AG10803 (cell line): Measurements from ENCODE around the gene RAD18.

Experiments used
- DNase-seq: peaks from one replicate; pipeline ENCODE4 v3.0.0; 2010; ENCODE audit warnings: low read depth
- H3K4me3 ChIP-seq: 2 replicates; pipeline ENCODE4 v1.5.1; 2011; ENCODE audit warnings: mild to moderate bottlenecking, low read length, control low read depth
- TF ChIP-seq, protein P1 (sequence below): conservative IDR thresholded peaks from 2 replicates; pipeline ENCODE4 v1.5.1; 2011; ENCODE audit warnings: mild to moderate bottlenecking, low read length, control low read depth, inconsistent platforms

The RAD18 gene

DNA sequence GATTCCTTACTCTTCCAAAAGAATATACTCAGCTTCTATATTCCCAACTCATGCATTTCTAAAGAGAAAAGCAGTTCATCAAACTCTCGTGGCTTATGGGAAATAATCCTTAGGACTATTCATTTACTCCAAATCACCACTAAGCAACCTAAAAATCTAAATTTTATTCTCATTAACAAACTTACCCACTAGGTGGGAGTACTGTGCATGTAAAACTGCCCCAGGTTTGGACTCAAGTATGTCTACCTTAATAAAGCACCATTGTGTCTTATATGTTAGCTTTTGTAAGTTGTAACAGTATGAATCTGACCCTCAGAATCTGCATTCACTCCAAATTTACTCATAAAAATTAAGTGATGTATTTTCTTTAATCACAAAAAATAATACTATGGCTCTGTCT is 25.3 kb downstream of the RAD18 start:
- H3K4me3 ChIP-seq = no peak overlapping the region
- TF ChIP-seq, protein P1, sequence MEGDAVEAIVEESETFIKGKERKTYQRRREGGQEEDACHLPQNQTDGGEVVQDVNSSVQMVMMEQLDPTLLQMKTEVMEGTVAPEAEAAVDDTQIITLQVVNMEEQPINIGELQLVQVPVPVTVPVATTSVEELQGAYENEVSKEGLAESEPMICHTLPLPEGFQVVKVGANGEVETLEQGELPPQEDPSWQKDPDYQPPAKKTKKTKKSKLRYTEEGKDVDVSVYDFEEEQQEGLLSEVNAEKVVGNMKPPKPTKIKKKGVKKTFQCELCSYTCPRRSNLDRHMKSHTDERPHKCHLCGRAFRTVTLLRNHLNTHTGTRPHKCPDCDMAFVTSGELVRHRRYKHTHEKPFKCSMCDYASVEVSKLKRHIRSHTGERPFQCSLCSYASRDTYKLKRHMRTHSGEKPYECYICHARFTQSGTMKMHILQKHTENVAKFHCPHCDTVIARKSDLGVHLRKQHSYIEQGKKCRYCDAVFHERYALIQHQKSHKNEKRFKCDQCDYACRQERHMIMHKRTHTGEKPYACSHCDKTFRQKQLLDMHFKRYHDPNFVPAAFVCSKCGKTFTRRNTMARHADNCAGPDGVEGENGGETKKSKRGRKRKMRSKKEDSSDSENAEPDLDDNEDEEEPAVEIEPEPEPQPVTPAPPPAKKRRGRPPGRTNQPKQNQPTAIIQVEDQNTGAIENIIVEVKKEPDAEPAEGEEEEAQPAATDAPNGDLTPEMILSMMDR = peak; percentile 58
- peak; percentile 45 for DNase-seq

DNA sequence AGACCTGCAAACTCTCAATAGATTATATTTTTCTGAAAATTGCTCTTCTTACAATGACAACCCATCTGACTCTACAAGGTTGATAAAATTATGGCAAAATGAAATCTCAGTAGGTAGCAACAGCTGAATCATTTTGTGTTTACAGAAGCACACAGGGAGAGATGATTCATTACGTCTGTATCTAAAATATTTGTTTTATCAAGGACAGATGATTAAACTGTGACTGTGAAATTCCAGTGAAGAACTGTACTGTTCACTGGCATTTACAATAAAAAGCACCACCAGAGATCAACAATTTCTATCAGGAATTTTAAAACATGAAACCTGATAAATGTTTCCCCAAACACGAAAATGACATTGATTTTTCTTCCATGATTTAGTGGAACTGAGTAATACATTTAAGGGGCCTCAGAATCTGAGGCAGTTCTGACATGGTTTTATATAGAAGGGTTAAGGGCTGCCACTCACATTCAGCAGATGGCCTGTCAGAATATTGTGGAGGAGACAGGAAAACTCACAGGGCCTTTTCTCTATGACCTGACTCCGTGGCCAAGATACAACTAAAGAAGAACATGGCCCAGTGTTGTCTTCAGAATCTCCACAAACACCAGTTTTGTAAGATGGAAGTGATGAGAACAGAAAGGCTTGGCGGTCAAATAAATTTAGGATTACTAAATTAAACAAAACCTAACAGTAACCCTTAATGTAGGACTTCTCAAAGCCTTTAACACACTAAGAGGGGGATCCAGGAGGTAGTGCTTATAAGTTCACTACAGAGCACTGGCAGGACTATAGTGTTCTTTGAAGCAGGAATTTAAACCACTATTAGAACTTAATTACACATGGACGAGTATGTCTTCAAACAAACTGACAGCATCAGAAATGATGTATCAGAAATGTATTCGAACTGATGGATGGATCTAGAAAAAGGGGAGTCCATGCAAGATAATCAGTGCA is 25.9 kb downstream of the RAD18 start:
- peak; percentile 87 for DNase-seq
- TF ChIP-seq, protein P1 = no peak
- no peak overlapping the region for H3K4me3 ChIP-seq

GRCh38 chr3:8932507-8932906 is 30.8 kb downstream of the RAD18 start:
- no peak for DNase-seq
- TF ChIP-seq, protein P1 = no peak
- no peak overlapping the region for H3K4me3 ChIP-seq

GRCh38 chr3:8931342-8931741 is 31.9 kb downstream of the RAD18 start:
- H3K4me3 ChIP-seq = peak overlapping the region; percentile 21
- TF ChIP-seq, protein P1 = no peak
- DNase-seq = no peak

- no peak for DNase-seq
- TF ChIP-seq, protein P1 = no peak
- H3K4me3 ChIP-seq = no peak overlapping the region
These were observed 33.4 kb downstream of the RAD18 start for GRCh38 chr3:8929860-8930259.

GRCh38 chr3:8914491-8914890 is 48.8 kb downstream of the RAD18 start:
- TF ChIP-seq, protein P1 = no peak
- no peak overlapping the region for H3K4me3 ChIP-seq
- DNase-seq = no peak

DNA sequence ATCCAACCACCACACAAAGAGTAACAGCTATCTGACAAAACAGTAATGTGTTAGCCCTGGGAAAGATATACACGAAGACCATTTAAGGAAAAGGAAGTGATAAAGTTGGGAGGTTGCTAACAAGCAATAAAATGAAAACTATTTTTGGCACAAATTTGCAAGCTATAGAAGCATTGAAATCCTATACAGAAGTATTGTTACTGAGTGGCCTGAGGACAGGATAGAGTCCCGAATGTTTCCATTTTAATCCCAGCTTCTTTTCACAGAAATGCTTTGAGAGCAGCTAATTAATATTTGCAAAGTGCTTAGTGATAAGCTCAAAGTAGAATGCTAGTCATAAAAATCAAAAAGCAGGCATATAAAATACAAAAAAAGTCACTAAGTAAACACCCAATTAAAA is 51.5 kb downstream of the RAD18 start:
- TF ChIP-seq, protein P1 = no peak
- H3K4me3 ChIP-seq = no peak overlapping the region
- DNase-seq = no peak
